ENCODE measurements around the gene EPHA3.

Gene EPHA3

DNA sequence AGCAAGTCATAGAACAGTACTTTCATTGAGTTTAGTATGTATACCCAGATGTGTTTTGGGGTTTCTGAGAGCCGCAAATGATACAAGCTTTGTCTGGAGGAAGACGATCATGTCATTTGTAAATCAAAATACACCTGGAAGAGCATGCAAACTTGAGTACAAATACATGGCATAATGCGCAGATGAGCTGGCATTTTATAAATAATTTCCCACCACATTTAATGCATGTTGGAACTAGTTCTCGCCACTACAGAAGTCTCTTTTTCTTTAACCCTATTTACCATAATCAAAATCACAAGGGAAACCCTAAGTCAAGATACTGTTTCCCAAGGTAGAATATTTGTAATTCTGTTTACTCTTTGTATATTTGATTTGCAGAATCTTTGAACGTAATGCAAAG, 318.6 kb downstream of the EPHA3 start:
- Histone ChIP-seq H3K27ac (ENCODE audit: extremely low read depth, low read depth, low read length) (no peak overlapping the region), H3K9me3 (ENCODE audit: control insufficient read depth, insufficient read depth, low read depth, low read length) (no peaks in the 10 kb centered on the region), H3K36me3 (ENCODE audit: control insufficient read depth in 2 of 2, insufficient read depth in 1 of 2, low read length in 2 of 2) (no peaks in the 10 kb centered on the region), H3K4me3 (ENCODE audit: low read depth, low read length) (no peak overlapping the region), H3K4me1 (ENCODE audit: control insufficient read depth, insufficient read depth, low read length) (no peaks in the 10 kb centered on the region)
- TF ChIP-seq ZBTB11 (tag by site-specific recombination; conservative IDR thresholded peaks at IDR 0.05; ENCODE audit: low read depth) (no peak), ZNF549 (tag by site-specific recombination; IDR thresholded peaks at IDR 0.05) (no peak), ZNF670 (tag by site-specific recombination; IDR thresholded peaks at IDR 0.05; ENCODE audit: low read depth) (no peak), SCRT1 (tag by site-specific recombination; IDR thresholded peaks at IDR 0.05; ENCODE audit: borderline replicate concordance) (no peak), ZSCAN16 (tag by site-specific recombination; IDR thresholded peaks at IDR 0.05) (no peak), SALL2 (tag by site-specific recombination; IDR thresholded peaks at IDR 0.05; ENCODE audit: borderline replicate concordance) (no peak), ZNF202 (tag by site-specific recombination; IDR thresholded peaks at IDR 0.05; ENCODE audit: borderline replicate concordance) (no peak), ZNF449 (tag by site-specific recombination; IDR thresholded peaks at IDR 0.05) (no peak)
- ChIA-PET CTCF (interaction anchor here (0.7 kb wide), 1 partner anchor 666 kb away, joined by 3 read pairs; no protein-coding TSS in a partner anchor), POLR2A (no interaction called here)

GRCh38 chr3:89434621-89435380, 327.4 kb downstream of the EPHA3 start:
- no peaks in the 10 kb centered on the region for H3K36me3 ChIP-seq (ENCODE audit: control insufficient read depth in 2 of 2, insufficient read depth in 1 of 2, low read length in 2 of 2)
- H3K9me3 ChIP-seq (ENCODE audit: control insufficient read depth, insufficient read depth, low read depth, low read length), result no peaks in the 10 kb centered on the region
- POLR2A ChIA-PET, result no interaction called here
- CTCF ChIA-PET, result interaction anchor here (0.7 kb wide), 1 partner anchor 101 kb away, joined by 3 read pairs; no protein-coding TSS in a partner anchor
- H3K27ac ChIP-seq (ENCODE audit: extremely low read depth, low read depth, low read length), result no peak overlapping the region
- TF ChIP-seq ZNF169 (tag by site-specific recombination; IDR thresholded peaks at IDR 0.05), result no peak
- no peak for TF ChIP-seq WT1 (tag by site-specific recombination; IDR thresholded peaks at IDR 0.05)
- TF ChIP-seq TCF7L2 (IDR thresholded peaks at IDR 0.05; ENCODE audit: borderline replicate concordance, low read depth, low read length), result no peak
- no peak for TF ChIP-seq ZBTB48 (tag by site-specific recombination; IDR thresholded peaks at IDR 0.05)
- no peak for TF ChIP-seq ZNF248 (tag by site-specific recombination; IDR thresholded peaks at IDR 0.05)
- no peak overlapping the region for H3K4me3 ChIP-seq (ENCODE audit: low read depth, low read length)
- no peaks in the 10 kb centered on the region for H3K4me1 ChIP-seq (ENCODE audit: control insufficient read depth, insufficient read depth, low read length)

DNA sequence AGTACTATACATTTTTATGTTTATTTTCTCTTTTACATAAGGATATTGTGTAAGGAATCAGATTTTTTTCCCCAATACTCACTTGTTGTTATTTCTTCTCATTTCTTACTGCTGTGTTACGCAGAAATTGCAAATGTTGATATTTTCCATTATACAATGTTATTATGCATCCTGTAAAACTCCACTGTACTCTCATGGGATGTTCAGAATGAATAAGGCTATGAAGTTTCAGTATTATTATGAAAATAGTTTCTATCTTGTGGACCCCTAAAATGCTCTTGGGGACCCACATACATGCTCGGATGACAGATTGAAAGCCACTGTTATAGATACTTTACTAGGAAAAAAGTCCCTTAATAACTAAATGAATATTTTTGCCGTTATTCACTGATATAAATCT, 329.4 kb downstream of the EPHA3 start:
- Histone ChIP-seq H3K9me3 (ENCODE audit: control insufficient read depth, insufficient read depth, low read depth, low read length) (no peaks in the 10 kb centered on the region), H3K4me1 (ENCODE audit: control insufficient read depth, insufficient read depth, low read length) (no peaks in the 10 kb centered on the region), H3K27ac (ENCODE audit: extremely low read depth, low read depth, low read length) (no peak overlapping the region), H3K4me3 (ENCODE audit: low read depth, low read length) (no peak overlapping the region), H3K36me3 (ENCODE audit: control insufficient read depth in 2 of 2, insufficient read depth in 1 of 2, low read length in 2 of 2) (no peaks in the 10 kb centered on the region)
- TF ChIP-seq ZNF133 (tag by site-specific recombination; IDR thresholded peaks at IDR 0.05), result no peak
- TF ChIP-seq ZNF157 (tag by site-specific recombination; IDR thresholded peaks at IDR 0.05), result no peak
- TF ChIP-seq ZBTB20 (tag by site-specific recombination; IDR thresholded peaks at IDR 0.05), result no peak
- TF ChIP-seq ZNF416 (tag by site-specific recombination; IDR thresholded peaks at IDR 0.05), result no peak
- no peak for TF ChIP-seq ZNF202 (tag by site-specific recombination; IDR thresholded peaks at IDR 0.05; ENCODE audit: borderline replicate concordance)
- CTCF ChIA-PET, result interaction anchor here (0.8 kb wide), 1 partner anchor 15 kb away, joined by 3 read pairs; no protein-coding TSS in a partner anchor
- POLR2A ChIA-PET, result no interaction called here
